SIG-M5 (cell line): ENCODE results near the gene CNN3.

Experiments
- DNase-seq: peaks from one replicate; lab custom pipeline; 2025; lab: John Stamatoyannopoulos, UW

The CNN3 gene

DNA sequence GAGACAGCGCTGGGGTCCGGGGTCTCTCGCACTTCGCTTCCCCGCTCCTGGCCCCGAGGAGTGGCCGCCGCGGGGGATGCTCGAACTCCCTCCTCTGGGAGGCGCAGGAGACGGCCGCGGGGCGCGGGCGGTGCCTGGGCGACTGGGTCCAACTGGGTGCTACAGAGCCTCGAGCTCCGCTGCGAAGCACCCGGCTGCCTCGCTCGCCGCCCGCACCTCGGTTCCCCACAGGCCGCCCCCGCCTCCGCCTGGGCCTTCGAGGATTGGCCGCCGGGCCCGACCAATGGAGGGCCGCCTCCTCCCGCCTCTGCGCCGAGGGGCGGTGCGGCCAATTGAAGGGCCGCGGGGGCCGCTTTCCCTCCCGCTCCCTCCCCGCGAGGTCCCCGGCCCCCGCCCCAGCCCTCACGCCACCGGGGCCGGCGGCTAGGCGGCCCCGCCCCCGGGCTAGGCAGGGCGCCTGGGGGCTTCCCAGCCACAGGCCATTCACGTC is at the start of gene CNN3:
CNN3 (minus strand) TSS at position 196 of the 490 bp plus-strand sequence. CDS start 216 bp downstream, outside the sequence.
- DNase-seq: no peak

DNA sequence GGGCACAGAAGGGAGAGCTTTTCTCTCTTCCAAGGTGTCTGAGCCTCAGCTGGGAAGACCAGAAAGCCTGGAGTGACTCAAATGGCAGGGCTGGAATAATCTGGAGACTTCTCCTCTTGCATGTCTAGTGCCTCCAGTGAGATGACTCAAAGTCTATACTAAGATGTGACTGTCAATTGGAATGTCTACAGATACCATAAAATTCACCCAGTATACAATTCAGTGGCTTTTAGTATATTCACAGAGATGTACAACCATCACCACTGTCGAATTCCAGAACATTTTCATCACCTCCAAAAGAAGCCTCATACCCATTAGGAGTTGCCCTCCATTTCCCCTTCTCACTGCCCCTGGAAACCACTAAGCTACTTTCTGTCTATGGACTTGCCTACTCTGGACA is 47.9 kb upstream of the CNN3 start:
- no peak for DNase-seq

DNA sequence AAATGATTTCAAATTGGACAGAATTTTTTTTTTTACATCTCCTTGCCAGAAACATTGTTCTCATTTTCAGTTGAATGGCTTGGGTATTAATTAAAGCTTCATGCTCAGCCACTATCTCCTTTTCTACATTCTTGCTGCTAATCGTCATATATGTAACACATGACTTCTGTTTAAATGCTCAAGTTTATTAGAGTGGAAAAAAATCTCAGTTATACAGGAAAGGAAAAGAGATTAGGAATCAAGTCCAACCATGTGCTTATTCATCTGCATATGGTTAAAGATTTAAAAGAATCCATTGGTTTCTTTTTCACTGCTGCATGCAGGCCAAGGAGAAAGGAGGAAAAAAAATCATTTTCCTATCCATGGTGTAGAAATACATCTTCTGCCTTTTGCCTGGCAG is 47.3 kb upstream of the CNN3 start:
- no peak for DNase-seq

GRCh38 chr1:94973309-94973922 is 46.5 kb upstream of the CNN3 start:
- no peak for DNase-seq

- no peak for DNase-seq
Observed at GRCh38 chr1:94971491-94971924, 44.6 kb upstream of the CNN3 start.

- DNase-seq: no peak
Observed at GRCh38 chr1:94970783-94971182, 43.9 kb upstream of the CNN3 start.

DNA sequence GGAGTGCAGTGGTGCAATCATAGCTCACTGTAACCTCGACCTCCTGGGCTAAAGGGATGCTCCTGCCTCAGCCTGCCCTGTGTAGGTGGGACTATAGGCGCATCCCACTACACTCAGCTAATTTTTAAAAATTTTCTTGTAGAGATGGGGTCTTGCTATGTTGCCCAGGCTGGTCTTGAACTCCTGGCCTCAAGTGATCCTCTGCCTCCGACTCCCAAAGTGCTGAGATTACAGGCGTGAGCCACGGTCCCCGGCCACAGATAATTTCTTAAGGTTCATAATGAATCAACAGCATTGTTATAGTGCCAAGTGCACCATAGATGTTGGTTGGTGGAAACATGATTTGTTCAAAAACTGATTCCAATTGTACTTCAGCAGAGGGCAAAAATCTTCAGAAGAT is 42.2 kb upstream of the CNN3 start:
- no peak for DNase-seq

- no peak for DNase-seq
Observed at GRCh38 chr1:94966033-94966432, 39.1 kb upstream of the CNN3 start.

GRCh38 chr1:94963864-94964263 is 37.0 kb upstream of the CNN3 start:
- no peak for DNase-seq

DNA sequence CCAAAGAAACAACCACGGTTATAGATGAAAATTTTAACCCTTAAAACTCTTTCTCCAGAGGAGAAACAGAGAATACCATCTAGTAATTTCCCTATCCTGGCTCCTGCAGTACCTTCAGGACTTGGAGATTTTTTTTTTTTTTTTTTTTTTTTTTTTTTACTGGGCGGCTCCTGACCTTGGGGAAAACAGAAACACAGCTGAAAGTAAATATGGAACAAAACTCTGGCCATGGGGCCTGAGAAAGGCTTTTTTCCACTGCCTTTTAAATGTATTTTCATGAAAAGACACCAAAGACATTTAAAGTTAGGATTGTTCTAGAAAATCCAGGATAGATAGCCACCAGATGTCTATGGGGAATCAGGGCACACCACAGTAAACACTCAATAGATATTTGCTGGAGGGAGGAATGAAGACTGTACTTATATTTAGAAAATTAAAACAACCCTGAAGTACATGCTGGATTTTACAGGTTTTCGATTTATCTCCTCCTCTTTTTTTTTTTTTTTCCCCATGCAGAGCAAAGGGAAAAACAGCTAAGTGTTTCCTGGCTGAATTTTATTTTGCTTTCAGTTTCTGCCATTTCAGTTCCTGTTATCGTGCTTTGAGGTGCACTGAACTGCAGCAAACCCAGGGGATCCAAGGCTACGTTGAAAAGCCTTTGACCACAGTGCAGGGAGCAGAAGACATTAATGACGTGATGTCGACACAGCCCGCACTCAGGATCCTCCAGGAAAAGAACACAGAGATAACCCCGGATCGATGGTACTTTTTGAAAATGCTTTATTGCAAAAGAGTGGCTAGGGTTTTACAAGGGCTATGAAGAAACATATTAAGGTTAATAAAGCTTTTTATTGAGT is 35.7 kb upstream of the CNN3 start:
- DNase-seq: peak; percentile 36

- DNase-seq: no peak
Observed at GRCh38 chr1:94961988-94962387, 35.1 kb upstream of the CNN3 start.

GRCh38 chr1:94961582-94961981 is 34.7 kb upstream of the CNN3 start:
- no peak for DNase-seq

- DNase-seq: no peak
Observed at GRCh38 chr1:94958081-94958480, 31.2 kb upstream of the CNN3 start.

- DNase-seq: no peak
Observed at GRCh38 chr1:94955767-94956632, 29.1 kb upstream of the CNN3 start.

DNA sequence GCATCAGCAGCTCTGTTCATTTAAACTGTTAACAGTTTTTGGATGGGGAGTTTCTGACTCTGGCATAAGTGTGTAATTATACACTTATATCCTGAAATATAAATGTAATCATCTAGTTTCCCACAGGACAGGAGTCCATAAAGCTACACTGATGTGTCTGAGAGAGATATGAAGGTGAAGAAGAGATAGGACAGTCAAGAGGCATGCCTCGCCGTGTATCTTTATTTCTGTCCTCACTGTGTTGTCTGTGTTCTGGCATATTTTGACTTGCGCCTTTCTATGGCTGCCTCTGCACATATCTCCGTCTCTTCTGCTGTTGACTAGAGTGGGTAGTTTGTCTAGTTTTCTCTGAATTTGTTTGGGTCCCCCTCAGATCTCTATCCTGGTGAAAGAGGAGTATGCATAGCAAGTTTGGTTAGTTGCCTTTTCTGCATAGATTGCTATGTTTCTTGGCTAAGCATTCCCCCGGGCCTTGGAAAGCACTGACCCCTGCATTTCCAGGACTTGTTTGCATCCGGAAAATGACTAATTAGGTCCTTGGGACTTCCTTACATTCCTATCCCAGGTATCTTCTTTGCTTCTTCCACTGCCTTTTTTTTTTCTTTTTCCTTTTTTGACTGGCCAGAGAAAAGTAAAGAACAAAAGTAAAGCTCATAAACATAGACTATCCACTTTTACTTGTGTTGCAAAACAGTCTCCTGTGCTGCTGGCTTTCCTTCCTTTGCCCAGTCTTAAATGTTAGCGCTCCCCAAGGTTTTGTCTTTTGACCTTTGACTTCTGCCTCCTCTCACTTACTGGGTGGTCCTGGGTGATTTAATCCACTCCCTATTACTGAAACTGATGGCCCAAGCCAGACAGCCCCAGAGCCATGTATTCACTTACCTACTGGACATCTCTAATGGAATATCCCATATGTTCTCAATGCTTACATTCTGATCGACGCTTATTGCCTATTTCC is 27.6 kb upstream of the CNN3 start:
- no peak for DNase-seq

- DNase-seq: no peak
Observed at GRCh38 chr1:94953746-94954145, 26.8 kb upstream of the CNN3 start.

DNA sequence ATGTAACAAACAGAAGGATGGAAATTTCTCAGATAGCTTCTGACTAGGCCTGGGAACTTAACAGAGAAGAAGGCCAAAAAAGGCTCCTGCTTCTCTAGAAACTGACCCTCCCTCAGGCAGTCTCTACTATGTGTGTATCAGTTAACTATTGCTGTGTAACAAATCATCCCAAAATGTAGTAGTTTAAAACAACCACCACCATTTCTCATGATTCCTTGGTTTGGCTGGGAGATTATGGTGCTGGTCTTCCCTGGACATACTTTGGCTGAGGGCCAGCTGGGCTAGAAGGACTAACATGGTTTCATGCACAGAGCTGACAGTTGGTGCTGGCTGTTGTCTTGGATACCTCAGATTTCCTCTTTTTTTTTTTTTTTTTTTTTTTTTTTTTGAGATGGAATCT is 26.2 kb upstream of the CNN3 start:
- no peak for DNase-seq

DNA sequence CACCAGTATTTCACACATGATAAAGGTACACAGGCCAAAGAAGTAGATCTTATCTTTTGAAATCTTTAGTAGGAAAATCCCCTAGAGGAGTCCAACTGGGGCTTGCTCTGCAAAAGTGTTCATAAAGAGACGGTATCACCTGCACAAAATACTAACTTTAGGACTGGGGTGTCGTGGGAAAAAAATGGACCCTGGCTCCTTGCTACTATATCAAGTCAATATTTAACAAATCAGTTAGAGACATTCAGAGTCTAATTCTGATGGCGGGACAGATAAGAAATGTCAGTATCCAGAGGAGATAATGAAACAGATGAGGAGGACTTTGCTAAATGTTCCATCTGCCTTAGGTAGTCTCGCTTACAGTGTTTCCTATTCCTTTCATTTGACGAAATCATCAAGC is 25.6 kb upstream of the CNN3 start:
- no peak for DNase-seq

- no peak for DNase-seq
Observed at GRCh38 chr1:94951509-94952208, 24.7 kb upstream of the CNN3 start.

GRCh38 chr1:94951046-94951445 is 24.1 kb upstream of the CNN3 start:
- DNase-seq: no peak
